Osteoblast (primary cell): ENCODE measurements around the gene TOP3A. TPM values are rescaled to one million over a fixed set of nuclear protein-coding genes. Genes with fewer than 3 reads are reported as not detected.

Experiments used
- DNase-seq: peaks from one replicate; pipeline ENCODE4 v3.0.0; 2011; ENCODE audit warnings: low spot score, mixed read lengths; ENCODE audit not compliant: insufficient read length; ENCODE audit errors: missing footprints
- H2AFZ ChIP-seq: 2 replicates; pipeline ENCODE4 v1.6.0; 2011; ENCODE audit warnings: mild to moderate bottlenecking, low read length
- H3K27ac ChIP-seq: 2 replicates; pipeline ENCODE4 v1.5.1; 2011; ENCODE audit warnings: mild to moderate bottlenecking, low read depth, low read length, moderate library complexity
- H3K27me3 ChIP-seq: 2 replicates; pipeline ENCODE4 v1.6.0; 2012; ENCODE audit warnings: mild to moderate bottlenecking, control low read depth, inconsistent platforms, low read length, moderate library complexity; ENCODE audit not compliant: insufficient read depth
- H3K36me3 ChIP-seq: 2 replicates; pipeline ENCODE4 v1.5.1; 2011; ENCODE audit warnings: mild to moderate bottlenecking, low read length, control low read depth, moderate library complexity; ENCODE audit not compliant: insufficient read depth
- H3K4me1 ChIP-seq: 2 replicates; pipeline ENCODE4 v1.5.1; 2011; ENCODE audit warnings: mild to moderate bottlenecking, low read length, control low read depth, moderate library complexity; ENCODE audit not compliant: insufficient read depth
- H3K4me2 ChIP-seq: 2 replicates; pipeline ENCODE4 v1.6.0; 2011; ENCODE audit warnings: mild to moderate bottlenecking, low read length; ENCODE audit not compliant: insufficient read depth
- H3K4me3 ChIP-seq: fragments of 200-600 bp; sonication (generic); 3 replicates; pipeline ENCODE4 v1.5.1; 2012; ENCODE audit warnings: mild to moderate bottlenecking, low read length, inconsistent platforms; ENCODE audit not compliant: insufficient read depth
- H3K79me2 ChIP-seq: 2 replicates; pipeline ENCODE4 v1.6.0; 2012; ENCODE audit warnings: mild to moderate bottlenecking, low read length, control low read depth, inconsistent platforms; ENCODE audit not compliant: insufficient read depth
- H3K9me3 ChIP-seq: 2 replicates; pipeline ENCODE4 v1.5.1; 2011; ENCODE audit warnings: low read depth, low read length, control low read depth
- H4K20me1 ChIP-seq: 2 replicates; pipeline ENCODE4 v1.6.0; 2012; ENCODE audit warnings: mild to moderate bottlenecking, low read length, control low read depth; ENCODE audit not compliant: insufficient read depth
- total RNA-seq: library from RNA; depleted of rRNA; stranded (reverse); fragments of >200 nt; gene quantifications from 2 replicates; pipeline ENCODE4 v1.2.3, GENCODE V29; 2012
- TF ChIP-seq, protein P1 (sequence below): IDR thresholded peaks from 2 replicates; pipeline ENCODE4 v1.5.1; 2011; ENCODE audit warnings: mild to moderate bottlenecking, low read depth, low read length, moderate library complexity; ENCODE audit errors: extremely low read depth

Gene TOP3A
- total RNA-seq, 1 donor: 36.2 TPM

GRCh38 chr17:18253187-18253884 is 61.5 kb downstream of the TOP3A start:
- no peak for DNase-seq
- H3K36me3 ChIP-seq: peaks cover 80% of the 10 kb centered on the region
- peaks cover 49% of the 10 kb centered on the region for H3K79me2 ChIP-seq
- H3K9me3 ChIP-seq: no peaks in the 10 kb centered on the region
- peaks cover 43% of the 10 kb centered on the region for H4K20me1 ChIP-seq
- no peaks in the 10 kb centered on the region for H3K27me3 ChIP-seq
- TF ChIP-seq, protein P1, sequence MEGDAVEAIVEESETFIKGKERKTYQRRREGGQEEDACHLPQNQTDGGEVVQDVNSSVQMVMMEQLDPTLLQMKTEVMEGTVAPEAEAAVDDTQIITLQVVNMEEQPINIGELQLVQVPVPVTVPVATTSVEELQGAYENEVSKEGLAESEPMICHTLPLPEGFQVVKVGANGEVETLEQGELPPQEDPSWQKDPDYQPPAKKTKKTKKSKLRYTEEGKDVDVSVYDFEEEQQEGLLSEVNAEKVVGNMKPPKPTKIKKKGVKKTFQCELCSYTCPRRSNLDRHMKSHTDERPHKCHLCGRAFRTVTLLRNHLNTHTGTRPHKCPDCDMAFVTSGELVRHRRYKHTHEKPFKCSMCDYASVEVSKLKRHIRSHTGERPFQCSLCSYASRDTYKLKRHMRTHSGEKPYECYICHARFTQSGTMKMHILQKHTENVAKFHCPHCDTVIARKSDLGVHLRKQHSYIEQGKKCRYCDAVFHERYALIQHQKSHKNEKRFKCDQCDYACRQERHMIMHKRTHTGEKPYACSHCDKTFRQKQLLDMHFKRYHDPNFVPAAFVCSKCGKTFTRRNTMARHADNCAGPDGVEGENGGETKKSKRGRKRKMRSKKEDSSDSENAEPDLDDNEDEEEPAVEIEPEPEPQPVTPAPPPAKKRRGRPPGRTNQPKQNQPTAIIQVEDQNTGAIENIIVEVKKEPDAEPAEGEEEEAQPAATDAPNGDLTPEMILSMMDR: no peak
- H3K4me3 ChIP-seq: no peak overlapping the region
- no peak overlapping the region for H2AFZ ChIP-seq
- peaks cover 9% of the 10 kb centered on the region for H3K4me1 ChIP-seq
- H3K27ac ChIP-seq: no peak overlapping the region
- H3K4me2 ChIP-seq: no peak overlapping the region

- H3K36me3 ChIP-seq: peaks cover 91% of the 10 kb centered on the region
- no peak overlapping the region for H2AFZ ChIP-seq
- peaks cover 3% of the 10 kb centered on the region for H3K4me1 ChIP-seq
- H3K4me2 ChIP-seq: no peak overlapping the region
- no peaks in the 10 kb centered on the region for H3K9me3 ChIP-seq
- peaks cover 39% of the 10 kb centered on the region for H3K79me2 ChIP-seq
- H3K27ac ChIP-seq: no peak overlapping the region
- no peaks in the 10 kb centered on the region for H3K27me3 ChIP-seq
- H4K20me1 ChIP-seq: peaks cover 46% of the 10 kb centered on the region
- no peak overlapping the region for H3K4me3 ChIP-seq
- DNase-seq: no peak
- TF ChIP-seq, protein P1: no peak
Measured at GRCh38 chr17:18252160-18252559, 62.6 kb downstream of the TOP3A start.

GRCh38 chr17:18251204-18251603 is 63.6 kb downstream of the TOP3A start:
- no peak overlapping the region for H3K27ac ChIP-seq
- TF ChIP-seq, protein P1: no peak
- no peak for DNase-seq
- peaks cover 30% of the 10 kb centered on the region for H3K79me2 ChIP-seq
- no peaks in the 10 kb centered on the region for H3K9me3 ChIP-seq
- no peak overlapping the region for H2AFZ ChIP-seq
- H3K4me2 ChIP-seq: no peak overlapping the region
- H3K27me3 ChIP-seq: no peaks in the 10 kb centered on the region
- no peaks in the 10 kb centered on the region for H3K4me1 ChIP-seq
- peaks cover 94% of the 10 kb centered on the region for H3K36me3 ChIP-seq
- peaks cover 41% of the 10 kb centered on the region for H4K20me1 ChIP-seq
- H3K4me3 ChIP-seq: no peak overlapping the region

DNA sequence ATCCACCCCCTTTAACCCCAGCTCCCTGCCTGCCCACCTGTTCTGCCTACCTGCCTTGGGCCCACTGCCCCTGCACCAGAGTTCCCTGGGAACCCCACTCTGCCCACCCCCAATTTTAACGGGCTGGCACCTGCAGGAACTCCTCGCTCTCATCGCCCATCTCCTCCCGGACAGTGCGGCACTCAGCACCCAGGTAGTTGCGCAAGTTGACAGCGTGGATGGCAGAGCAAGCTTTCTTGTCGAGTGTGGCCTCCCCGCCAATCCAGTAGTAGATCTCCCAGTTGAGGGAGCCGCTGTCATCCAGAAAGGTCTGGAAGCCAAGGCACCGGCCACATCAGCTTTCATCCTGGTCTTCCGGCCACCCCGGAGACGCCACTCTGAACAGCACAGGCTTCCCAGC is 64.1 kb downstream of the TOP3A start:
- H3K27me3 ChIP-seq: no peaks in the 10 kb centered on the region
- no peak overlapping the region for H2AFZ ChIP-seq
- peaks cover 94% of the 10 kb centered on the region for H3K36me3 ChIP-seq
- H3K27ac ChIP-seq: no peak overlapping the region
- no peak for DNase-seq
- H4K20me1 ChIP-seq: peaks cover 36% of the 10 kb centered on the region
- no peak overlapping the region for H3K4me2 ChIP-seq
- H3K79me2 ChIP-seq: peaks cover 25% of the 10 kb centered on the region
- H3K4me3 ChIP-seq: no peak overlapping the region
- H3K9me3 ChIP-seq: no peaks in the 10 kb centered on the region
- no peaks in the 10 kb centered on the region for H3K4me1 ChIP-seq
- TF ChIP-seq, protein P1: no peak
